ENCODE data around the gene GLT1D1. TPM values are rescaled to one million over a fixed set of nuclear protein-coding genes. Genes with fewer than 3 reads are reported as not detected.
"Not testable (repeated sequence)": the region's sequence is repeated elsewhere in the genome, so short reads cannot be mapped to it uniquely, and the experiment has no call there.

Gene GLT1D1
- polyA plus RNA-seq, 1 of the 3 experiments (the other 2 are of a cell fraction): 0.05 TPM

- H3K79me2 ChIP-seq (ENCODE audit: insufficient read depth); H3K4me2 ChIP-seq; H3K27ac ChIP-seq (ENCODE audit: low read depth in 2 of 2, low read length in 1 of 2); H3K4me1 ChIP-seq (ENCODE audit: control insufficient read depth in 1 of 2, insufficient read depth in 2 of 2, low read depth in 1 of 2, low read length in 1 of 2); H3K9me3 ChIP-seq; H3K4me3 ChIP-seq (ENCODE audit: low read depth in 2 of 2, low read length in 1 of 2); H3F3A ChIP-seq (replicated peaks; ENCODE audit: insufficient read depth); DNase-seq; H2AFZ ChIP-seq (ENCODE audit: low read depth); H4K20me1 ChIP-seq (ENCODE audit: insufficient read depth); H3K36me3 ChIP-seq (replicated peaks in 1 of 2; ENCODE audit: control insufficient read depth in 1 of 2, insufficient read depth in 2 of 2, low read length in 1 of 2); H3K9ac ChIP-seq; H3K9me2 ChIP-seq; H3K27me3 ChIP-seq (ENCODE audit: insufficient read depth); POLR2A ChIA-PET: not testable (repeated sequence)
- CTCF ChIA-PET: interaction anchor here (1.9 kb wide), 1 partner anchor 26 kb away, joined by 5 read pairs; the partner anchor contains the start of gene SLC15A4
- 30% methylated on average over 6 of the region's 6 CpGs for WGBS (ENCODE audit: low lambda C conversion rate)
Measured at GRCh38 chr12:128849806-128850205, 3.5 kb upstream of the GLT1D1 start.

GRCh38 chr12:128850400-128850799, 2.9 kb upstream of the GLT1D1 start:
- H2AFZ ChIP-seq (ENCODE audit: low read depth): no peak overlapping the region

GRCh38 chr12:128851429-128851828, 1.8 kb upstream of the GLT1D1 start:
- ChIA-PET POLR2A (interaction anchor here (1.1 kb wide), 1 partner anchor 27 kb away, joined by 4 read pairs; the partner anchor contains the start of gene SLC15A4), CTCF (interaction anchor here (1.9 kb wide), 1 partner anchor 27 kb away, joined by 5 read pairs; the partner anchor contains the start of gene SLC15A4)
- DNase-seq; H3K4me2 ChIP-seq; H2AFZ ChIP-seq (ENCODE audit: low read depth); H3K36me3 ChIP-seq (replicated peaks in 1 of 2; ENCODE audit: control insufficient read depth in 1 of 2, insufficient read depth in 2 of 2, low read length in 1 of 2); H3K79me2 ChIP-seq (ENCODE audit: insufficient read depth); H3K9me2 ChIP-seq; H3K27me3 ChIP-seq (ENCODE audit: insufficient read depth); H3F3A ChIP-seq (replicated peaks; ENCODE audit: insufficient read depth); H4K20me1 ChIP-seq (ENCODE audit: insufficient read depth); H3K9me3 ChIP-seq; H3K27ac ChIP-seq (ENCODE audit: low read depth in 2 of 2, low read length in 1 of 2); H3K9ac ChIP-seq; H3K4me3 ChIP-seq (ENCODE audit: low read depth in 2 of 2, low read length in 1 of 2); H3K4me1 ChIP-seq (ENCODE audit: control insufficient read depth in 1 of 2, insufficient read depth in 2 of 2, low read depth in 1 of 2, low read length in 1 of 2): not testable (repeated sequence)
- 63% methylated on average over 7 of the region's 7 CpGs for WGBS (ENCODE audit: low lambda C conversion rate)

More at GRCh38 chr12:128850400-128850799, 2.9 kb upstream of the GLT1D1 start:
- Histone ChIP-seq H3K9ac (no peak overlapping the region), H3K79me2 (ENCODE audit: insufficient read depth) (no peaks in the 10 kb centered on the region), H3K9me3 (no peaks in the 10 kb centered on the region), H3K9me2 (no peaks in the 10 kb centered on the region), H3K36me3 (replicated peaks in 1 of 2; ENCODE audit: control insufficient read depth in 1 of 2, insufficient read depth in 2 of 2, low read length in 1 of 2) (no peaks in the 10 kb centered on the region), H3K27ac (ENCODE audit: low read depth in 2 of 2, low read length in 1 of 2) (no peak overlapping the region), H3K4me2 (no peak overlapping the region), H4K20me1 (ENCODE audit: insufficient read depth) (no peaks in the 10 kb centered on the region), H3K27me3 (ENCODE audit: insufficient read depth) (no peaks in the 10 kb centered on the region), H3K4me3 (ENCODE audit: low read depth in 2 of 2, low read length in 1 of 2) (no peak overlapping the region), H3K4me1 (ENCODE audit: control insufficient read depth in 1 of 2, insufficient read depth in 2 of 2, low read depth in 1 of 2, low read length in 1 of 2) (no peaks in the 10 kb centered on the region), H3F3A (replicated peaks; ENCODE audit: insufficient read depth) (no peaks in the 10 kb centered on the region)
- no peak for DNase-seq
- WGBS (ENCODE audit: low lambda C conversion rate): 18% methylated on average over 3 of the region's 3 CpGs
- POLR2A ChIA-PET: interaction anchor here (1.1 kb wide), 1 partner anchor 26 kb away, joined by 4 read pairs; the partner anchor contains the start of gene SLC15A4
- CTCF ChIA-PET: interaction anchor here (1.9 kb wide), 1 partner anchor 26 kb away, joined by 5 read pairs; the partner anchor contains the start of gene SLC15A4
- no peak for TF ChIP-seq MEF2A (IDR thresholded peaks at IDR 0.05; ENCODE audit: borderline replicate concordance, low read depth)
- TF ChIP-seq YY1 (IDR thresholded peaks at IDR 0.05; ENCODE audit: low read depth): no peak
- no peak for TF ChIP-seq EP300 (IDR thresholded peaks at IDR 0.05; ENCODE audit: borderline replicate concordance in 1 of 2, low read depth in 1 of 2, low read length in 1 of 2)

- no peak overlapping the region for H3K4me2 ChIP-seq
- no peaks in the 10 kb centered on the region for H3K9me2 ChIP-seq
- no peaks in the 10 kb centered on the region for H4K20me1 ChIP-seq (ENCODE audit: insufficient read depth)
- WGBS (ENCODE audit: low lambda C conversion rate): 45% methylated on average over 8 of the region's 8 CpGs
- ChIA-PET POLR2A (no interaction called here), CTCF (no interaction called here)
- no peaks in the 10 kb centered on the region for H3K9me3 ChIP-seq
- H3K79me2 ChIP-seq (ENCODE audit: insufficient read depth): no peaks in the 10 kb centered on the region
- TF ChIP-seq SMC3 (IDR thresholded peaks at IDR 0.05; ENCODE audit: low read depth, low read length): no peak
- no peak for TF ChIP-seq EP300 (IDR thresholded peaks at IDR 0.05; ENCODE audit: borderline replicate concordance in 1 of 2, low read depth in 1 of 2, low read length in 1 of 2)
- no peak for TF ChIP-seq GATA2 (CRISPR knock-in tag; IDR thresholded peaks at IDR 0.05)
- TF ChIP-seq FOSL2 (IDR thresholded peaks at IDR 0.05; ENCODE audit: borderline replicate concordance, low read depth): no peak
- no peak for TF ChIP-seq MXI1 (IDR thresholded peaks at IDR 0.05; ENCODE audit: low read depth, low read length)
- TF ChIP-seq USF1 (IDR thresholded peaks at IDR 0.05; ENCODE audit: borderline replicate concordance, low read depth): no peak
- no peak for TF ChIP-seq FOXM1 (IDR thresholded peaks at IDR 0.05; ENCODE audit: low read depth)
- no peak for TF ChIP-seq JUND (IDR thresholded peaks at IDR 0.05)
- TF ChIP-seq FOXJ3 (CRISPR knock-in tag; IDR thresholded peaks at IDR 0.05): no peak
- no peak for TF ChIP-seq USF2 (IDR thresholded peaks at IDR 0.05; ENCODE audit: borderline replicate concordance, low read depth, low read length)
- no peak for TF ChIP-seq RXRA (IDR thresholded peaks at IDR 0.05; ENCODE audit: borderline replicate concordance, low read depth)
- no peak for TF ChIP-seq YY1 (IDR thresholded peaks at IDR 0.05; ENCODE audit: low read depth)
- no peak for TF ChIP-seq TEAD4 (IDR thresholded peaks at IDR 0.05; ENCODE audit: borderline replicate concordance, insufficient read depth)
- H2AFZ ChIP-seq (ENCODE audit: low read depth): no peak overlapping the region
- H3K36me3 ChIP-seq (replicated peaks in 1 of 2; ENCODE audit: control insufficient read depth in 1 of 2, insufficient read depth in 2 of 2, low read length in 1 of 2): no peaks in the 10 kb centered on the region
- H3K4me3 ChIP-seq (ENCODE audit: low read depth in 2 of 2, low read length in 1 of 2): no peak overlapping the region
- no peaks in the 10 kb centered on the region for H3F3A ChIP-seq (replicated peaks; ENCODE audit: insufficient read depth)
- no peaks in the 10 kb centered on the region for H3K27me3 ChIP-seq (ENCODE audit: insufficient read depth)
- H3K9ac ChIP-seq: no peak overlapping the region
- H3K27ac ChIP-seq (ENCODE audit: low read depth in 2 of 2, low read length in 1 of 2): no peak overlapping the region
- DNase-seq: no peak
- H3K4me1 ChIP-seq (ENCODE audit: control insufficient read depth in 1 of 2, insufficient read depth in 2 of 2, low read depth in 1 of 2, low read length in 1 of 2): no peaks in the 10 kb centered on the region
Measured at GRCh38 chr12:128852026-128852698, 1.1 kb upstream of the GLT1D1 start.
